ENCODE results near the gene HRH1. TPM values are rescaled to one million over a fixed set of nuclear protein-coding genes. Genes with fewer than 3 reads are reported as not detected.
A peak's percentile ranks its signal among the peaks of the same experiment; 100 is the strongest.
"Not testable (repeated sequence)": the region's sequence is repeated elsewhere in the genome, so short reads cannot be mapped to it uniquely, and the experiment has no call there.

Gene HRH1
- total RNA-seq, 4 donors from 2014 or later: 3.7 to 15.9 (median 5.9) TPM

DNA sequence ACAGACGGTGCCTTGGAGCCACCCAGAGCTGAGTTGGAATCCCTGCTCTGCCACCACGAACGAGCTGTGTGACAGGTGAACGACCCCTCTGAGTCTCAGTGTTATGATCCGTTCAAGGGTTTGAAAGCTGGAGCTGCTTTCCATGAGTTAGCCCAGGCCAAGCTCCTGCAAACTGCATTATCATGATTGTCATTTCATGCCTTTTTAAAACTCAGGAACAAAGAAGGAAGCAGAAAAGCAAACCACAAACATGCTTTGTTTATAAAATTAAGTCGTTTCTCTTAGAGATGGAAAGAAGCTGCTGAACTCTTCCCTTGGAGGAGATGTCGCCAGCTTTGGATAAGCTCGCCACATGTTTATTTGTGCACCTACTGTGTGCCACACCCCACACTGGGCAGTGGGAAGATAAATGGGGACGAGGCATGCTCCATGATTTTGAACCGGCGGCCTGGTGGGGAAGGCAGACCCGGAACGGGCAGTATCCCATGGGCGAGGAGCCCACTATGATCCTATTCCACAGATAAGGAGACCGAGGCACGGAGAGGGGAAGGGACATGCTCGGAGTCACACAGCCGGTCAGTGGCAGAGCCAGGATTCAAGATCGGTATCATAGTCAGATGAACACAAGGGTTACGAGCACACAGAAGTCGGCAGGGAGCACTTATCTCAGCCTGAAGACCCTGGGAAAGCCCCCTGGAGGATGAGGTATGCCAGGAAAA, 15.9 kb downstream of the HRH1 start:
- no peak overlapping the region for H3K4me3 ChIP-seq
- DNase-seq (ENCODE audit: extremely low spot score): no peak
- H3K36me3 ChIP-seq: no peaks in the 10 kb centered on the region
- H3K4me1 ChIP-seq: peaks cover 0 to 19% (median 10%) of the 10 kb centered on the region in 4 donors
- intact Hi-C loops (cut with DNase I): no loop called here
- no peaks in the 10 kb centered on the region for H3K27me3 ChIP-seq
- no peaks in the 10 kb centered on the region for H3K9me3 ChIP-seq
- TF ChIP-seq, protein P1, sequence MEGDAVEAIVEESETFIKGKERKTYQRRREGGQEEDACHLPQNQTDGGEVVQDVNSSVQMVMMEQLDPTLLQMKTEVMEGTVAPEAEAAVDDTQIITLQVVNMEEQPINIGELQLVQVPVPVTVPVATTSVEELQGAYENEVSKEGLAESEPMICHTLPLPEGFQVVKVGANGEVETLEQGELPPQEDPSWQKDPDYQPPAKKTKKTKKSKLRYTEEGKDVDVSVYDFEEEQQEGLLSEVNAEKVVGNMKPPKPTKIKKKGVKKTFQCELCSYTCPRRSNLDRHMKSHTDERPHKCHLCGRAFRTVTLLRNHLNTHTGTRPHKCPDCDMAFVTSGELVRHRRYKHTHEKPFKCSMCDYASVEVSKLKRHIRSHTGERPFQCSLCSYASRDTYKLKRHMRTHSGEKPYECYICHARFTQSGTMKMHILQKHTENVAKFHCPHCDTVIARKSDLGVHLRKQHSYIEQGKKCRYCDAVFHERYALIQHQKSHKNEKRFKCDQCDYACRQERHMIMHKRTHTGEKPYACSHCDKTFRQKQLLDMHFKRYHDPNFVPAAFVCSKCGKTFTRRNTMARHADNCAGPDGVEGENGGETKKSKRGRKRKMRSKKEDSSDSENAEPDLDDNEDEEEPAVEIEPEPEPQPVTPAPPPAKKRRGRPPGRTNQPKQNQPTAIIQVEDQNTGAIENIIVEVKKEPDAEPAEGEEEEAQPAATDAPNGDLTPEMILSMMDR (IDR thresholded peaks at IDR 0.05): no peak
- no peak for TF ChIP-seq POLR2A (IDR thresholded peaks at IDR 0.05; ENCODE audit: low read depth)
- no peak for TF ChIP-seq EP300 (IDR thresholded peaks at IDR 0.05)
- TF ChIP-seq POLR2AphosphoS5 (IDR thresholded peaks at IDR 0.05): no peak
- 84% methylated on average over 20 of the region's 21 CpGs for WGBS
- no peak overlapping the region for H3K27ac ChIP-seq (replicated peaks in 1 of 4)

DNA sequence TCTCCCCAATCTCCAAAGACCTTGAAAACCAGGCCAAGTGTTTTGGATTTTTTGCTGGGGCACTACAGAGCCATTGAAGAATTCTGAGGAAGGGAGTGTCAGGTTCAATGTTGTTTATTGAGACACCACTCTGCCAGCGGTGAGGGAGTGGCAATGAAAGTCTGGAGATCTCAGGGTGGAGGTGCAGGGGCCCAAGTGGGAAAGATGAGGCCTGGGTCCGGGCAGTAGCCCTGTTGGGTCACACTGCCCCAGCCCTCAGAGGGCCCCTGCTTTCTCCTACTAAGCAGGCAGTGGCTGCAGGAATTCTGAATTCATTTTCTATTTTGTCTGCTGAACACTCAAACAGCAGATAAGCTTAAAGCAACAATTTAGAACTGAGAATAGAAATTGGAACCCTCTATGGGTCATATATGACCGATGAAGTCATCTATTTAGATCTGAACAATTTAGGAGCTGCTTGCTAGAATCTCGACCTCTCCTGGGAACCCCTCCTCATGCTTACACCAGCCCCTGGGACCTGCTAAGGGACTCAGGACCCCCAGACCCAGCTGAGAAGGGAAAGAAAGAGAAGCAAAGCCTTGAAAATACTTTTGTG, 17.9 kb downstream of the HRH1 start:
- no peaks in the 10 kb centered on the region for H3K9me3 ChIP-seq
- no peaks in the 10 kb centered on the region for H3K36me3 ChIP-seq
- no peaks in the 10 kb centered on the region for H3K27me3 ChIP-seq
- peak overlapping the region in 1 of 4 donors; percentile 21 for H3K27ac ChIP-seq (replicated peaks in 1 of 4)
- DNase-seq (ENCODE audit: extremely low spot score): no peak
- 43% methylated on average over 4 of the region's 4 CpGs for WGBS
- TF ChIP-seq POLR2A (IDR thresholded peaks at IDR 0.05; ENCODE audit: low read depth) (no peak), POLR2AphosphoS5 (IDR thresholded peaks at IDR 0.05) (no peak), EP300 (IDR thresholded peaks at IDR 0.05) (no peak)
- TF ChIP-seq, protein P1 (IDR thresholded peaks at IDR 0.05): no peak
- H3K4me1 ChIP-seq: peaks cover 0 to 19% (median 10%) of the 10 kb centered on the region in 4 donors
- intact Hi-C loops (cut with DNase I): no loop called here
- no peak overlapping the region for H3K4me3 ChIP-seq

DNA sequence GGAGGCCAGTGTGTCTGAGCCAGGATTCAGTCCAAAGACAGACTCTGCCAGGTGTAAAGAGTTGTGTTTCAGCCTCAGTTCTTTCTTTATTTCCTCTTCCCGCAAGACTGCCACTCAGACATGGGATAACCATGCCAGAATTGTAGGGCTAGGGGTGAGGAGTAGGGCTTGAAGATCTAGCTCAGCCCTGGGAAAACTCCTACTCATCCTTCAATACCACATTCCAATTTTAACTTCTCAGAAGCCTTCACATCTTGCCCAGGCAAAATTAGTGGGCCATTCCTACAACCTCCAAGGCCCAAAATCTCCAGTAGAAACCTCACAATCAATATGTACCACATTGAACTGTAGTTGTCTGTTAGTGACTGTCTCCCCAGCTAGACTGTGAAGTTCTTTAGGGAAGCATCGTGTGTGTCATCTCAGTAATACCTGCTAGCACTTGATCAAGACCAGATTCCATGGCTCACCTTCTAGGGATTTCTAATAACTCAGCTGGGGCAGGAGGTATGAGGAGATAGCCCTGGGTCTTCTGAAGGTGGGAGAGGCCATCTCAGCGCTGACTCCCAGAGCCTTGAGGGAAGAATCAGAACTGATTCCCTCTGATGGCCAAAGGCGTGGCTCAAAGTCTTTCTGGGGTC, 19.7 kb downstream of the HRH1 start:
- no peak overlapping the region for H3K4me3 ChIP-seq
- H3K27me3 ChIP-seq: no peaks in the 10 kb centered on the region
- H3K9me3 ChIP-seq: no peaks in the 10 kb centered on the region
- H3K36me3 ChIP-seq: peaks cover 0 to 8% (median 0%) of the 10 kb centered on the region in 4 donors
- no peak for DNase-seq (ENCODE audit: extremely low spot score)
- 89% methylated on average over 3 of the region's 4 CpGs for WGBS
- TF ChIP-seq, protein P1 (IDR thresholded peaks at IDR 0.05): no peak
- no peak for TF ChIP-seq POLR2AphosphoS5 (IDR thresholded peaks at IDR 0.05)
- TF ChIP-seq EP300 (IDR thresholded peaks at IDR 0.05): no peak
- no peak for TF ChIP-seq POLR2A (IDR thresholded peaks at IDR 0.05; ENCODE audit: low read depth)
- H3K4me1 ChIP-seq: peaks cover 0 to 19% (median 10%) of the 10 kb centered on the region in 4 donors
- H3K27ac ChIP-seq (replicated peaks in 1 of 4): no peak overlapping the region
- intact Hi-C loops (cut with DNase I): no loop called here

DNA sequence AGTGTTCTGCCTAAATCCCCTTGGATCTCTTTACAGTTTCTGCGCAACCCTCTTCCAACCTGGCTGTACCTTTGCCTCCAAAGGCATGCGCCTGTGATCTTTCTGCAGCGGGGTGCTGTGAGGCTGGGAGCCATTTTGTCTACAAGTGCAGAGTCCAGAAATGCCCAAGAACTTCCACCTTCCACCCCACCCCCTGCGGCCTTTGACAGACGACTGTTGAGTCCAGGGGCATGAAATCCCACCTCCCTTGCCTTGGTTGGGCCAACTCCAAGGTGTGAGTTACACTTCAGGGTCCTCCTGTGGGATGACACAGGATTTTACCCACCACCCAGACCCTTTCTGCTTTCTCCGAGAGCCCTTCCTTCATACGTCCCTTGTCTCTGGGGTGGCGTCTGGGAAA, 24.1 kb downstream of the HRH1 start:
- no peak for TF ChIP-seq POLR2A (IDR thresholded peaks at IDR 0.05; ENCODE audit: low read depth)
- TF ChIP-seq EP300 (IDR thresholded peaks at IDR 0.05): no peak
- no peak for TF ChIP-seq POLR2AphosphoS5 (IDR thresholded peaks at IDR 0.05)
- TF ChIP-seq, protein P1 (IDR thresholded peaks at IDR 0.05): no peak
- no peaks in the 10 kb centered on the region for H3K27me3 ChIP-seq
- H3K4me3 ChIP-seq: no peak overlapping the region
- intact Hi-C loops (cut with DNase I): no loop called here
- no peaks in the 10 kb centered on the region for H3K4me1 ChIP-seq
- DNase-seq (ENCODE audit: extremely low spot score): no peak
- no peaks in the 10 kb centered on the region for H3K9me3 ChIP-seq
- peaks cover 0 to 8% (median 0%) of the 10 kb centered on the region in 4 donors for H3K36me3 ChIP-seq
- no peak overlapping the region for H3K27ac ChIP-seq (replicated peaks in 1 of 4)
- 92% methylated on average over 8 of the region's 8 CpGs for whole genome bisulfite sequencing

DNA sequence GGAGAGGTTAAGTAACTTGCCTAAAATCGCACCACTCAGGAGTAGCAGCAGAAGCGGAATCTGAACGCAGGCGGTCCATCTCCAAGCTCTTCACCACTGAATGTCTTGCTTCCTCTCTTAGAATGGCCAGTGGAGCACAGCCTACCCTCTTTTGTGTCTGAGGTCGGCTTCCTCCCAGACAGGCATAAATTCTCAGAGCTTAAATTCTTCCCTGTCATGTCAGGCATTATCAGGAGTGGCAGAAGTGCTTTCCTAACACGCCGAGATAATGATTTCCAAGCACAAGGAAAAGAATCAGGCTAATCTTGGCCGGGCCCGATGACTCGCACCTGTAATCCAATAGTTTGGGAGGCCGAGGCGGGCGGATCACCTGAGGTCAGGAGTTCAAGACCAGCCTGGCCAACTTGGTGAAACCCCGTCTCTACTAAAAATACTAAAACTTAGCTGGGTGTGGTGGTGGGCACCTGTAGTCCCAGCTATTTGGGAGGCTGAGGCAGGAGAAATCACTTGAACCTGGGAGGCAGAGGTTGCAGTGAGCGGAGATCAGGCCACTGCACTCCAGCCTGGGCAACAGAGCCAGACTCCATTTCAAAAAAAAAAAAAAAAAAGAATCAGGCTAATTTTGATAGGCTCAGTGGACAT, 30.2 kb downstream of the HRH1 start:
- Histone ChIP-seq H3K4me1 (peaks cover 21 to 34% (median 31%) of the 10 kb centered on the region in 4 donors), H3K27ac (replicated peaks in 1 of 4) (peak overlapping the region in 2 of 4 donors; percentile 30 to 67)
- intact Hi-C loops (cut with DNase I); DNase-seq (ENCODE audit: extremely low spot score); H3K27me3 ChIP-seq; H3K36me3 ChIP-seq; H3K9me3 ChIP-seq; H3K4me3 ChIP-seq: not testable (repeated sequence)
- WGBS: 82% methylated on average over 15 of the region's 15 CpGs

Measured in esophagus muscularis mucosa (tissue), 4 donors.